Astrocyte (in vitro differentiated cells and primary cell): ENCODE measurements around the gene KIF5A.

Experiments
- CTCF ChIP-seq: IDR thresholded peaks from 2 replicates; pipeline ENCODE4 v1.5.1; 2011; ENCODE audit warnings: low read depth, mild to moderate bottlenecking, inconsistent platforms, low read length, moderate library complexity; ENCODE audit not compliant: insufficient read depth
- EZH2 ChIP-seq: IDR thresholded peaks from 2 replicates; pipeline ENCODE4 v1.6.1; 2012; ENCODE audit warnings: mild to moderate bottlenecking, low read length, inconsistent platforms; ENCODE audit not compliant: insufficient read depth

GRCh38 chr12:57632958-57633840 is 83.4 kb downstream of the KIF5A start, which contains the start of gene B4GALNT1:
- TF ChIP-seq CTCF (peak; percentile 49), EZH2 (no peak)
